Esophagus muscularis mucosa (tissue), 4 donors: ENCODE results near the gene XDH. TPM values are rescaled to one million over a fixed set of nuclear protein-coding genes. Genes with fewer than 3 reads are reported as not detected.

Source experiments
- DNase-seq: peaks from one replicate; pipeline ENCODE4 v3.0.0-alpha.2; 2017; ENCODE audit errors: extremely low spot score
- H3K27ac ChIP-seq, 4 donors: fragments of 200-600 bp; sonication (generic); replicated peaks in 1 of 4; 1 replicate in 3 of 4; 2 replicates in 1 of 4; pipeline ENCODE4 v1.5.1; 2016 to 2019; ENCODE audit warnings: mild to moderate bottlenecking in 1 of 4
- H3K27me3 ChIP-seq, 4 donors: fragments of 200-600 bp; sonication (generic); one replicate each; pipeline versions ENCODE4 v1.5.1 to v1.6.0; 2016 to 2019
- H3K36me3 ChIP-seq, 4 donors: fragments of 200-600 bp; sonication (generic); one replicate each; pipeline ENCODE4 v1.5.1; 2016 to 2019
- H3K4me1 ChIP-seq, 4 donors: fragments of 200-600 bp; sonication (generic); one replicate each; pipeline ENCODE4 v1.5.1; 2016 to 2019
- H3K4me3 ChIP-seq, 4 donors: fragments of 200-600 bp; sonication (generic); 1 replicate in 2 of 4; 2 replicates in 2 of 4; pipeline ENCODE4 v1.5.1; 2016 to 2019; ENCODE audit warnings: mild to moderate bottlenecking in 4 of 4, moderate library complexity in 1 of 4
- H3K9me3 ChIP-seq, 4 donors: fragments of 200-600 bp; sonication (generic); 1 replicate in 3 of 4; 2 replicates in 1 of 4; pipeline ENCODE4 v1.5.1; 2016 to 2019
- CTCF ChIP-seq, 3 experiments: fragments of 200-600 bp in 2 of 3; fragments of 450-650 bp in 1 of 3; sonication (generic) in 2 of 3; IDR thresholded peaks; one replicate each; pipeline ENCODE4 v1.5.1; 2017 to 2019; ENCODE audit warnings: antibody characterized with exemption in 3 of 3, mild to moderate bottlenecking in 2 of 3, moderate library complexity in 1 of 3
- EP300 ChIP-seq: sonication (generic); formaldehyde crosslinking; IDR thresholded peaks from one replicate; pipeline ENCODE4 v1.6.1; 2017; ENCODE audit warnings: antibody characterized with exemption
- POLR2A ChIP-seq: fragments of 450-650 bp; IDR thresholded peaks from one replicate; pipeline ENCODE4 v1.6.1; 2017; ENCODE audit warnings: antibody characterized with exemption, moderate library complexity, mild to moderate bottlenecking, low read depth
- POLR2AphosphoS5 ChIP-seq, 2 donors: sonication (generic); formaldehyde crosslinking; IDR thresholded peaks; one replicate each; pipeline ENCODE4 v1.6.1; 2017; ENCODE audit warnings: antibody characterized with exemption in 2 of 2
- WGBS: methylation state at CpG from one replicate; pipeline ENCODE4 v1.1.5; 2018; 5-methylcytosine and 5-hydroxymethylcytosine counted together
- intact Hi-C: fragments of 100-400 bp; cut with DNase I; formaldehyde crosslinking; loops from one replicate; pipeline ENCODE4 v1.15.1; 2023
- total RNA-seq, 4 donors: library from RNA; depleted of rRNA; stranded (reverse); fragments of >200 nt; gene quantifications; one replicate each; pipeline versions ENCODE4 v1.1.0 to v1.2.1, GENCODE V29; 2016

XDH gene
- total RNA-seq, 4 donors from 2014 or later, result 0.17 TPM; not detected in 3

DNA sequence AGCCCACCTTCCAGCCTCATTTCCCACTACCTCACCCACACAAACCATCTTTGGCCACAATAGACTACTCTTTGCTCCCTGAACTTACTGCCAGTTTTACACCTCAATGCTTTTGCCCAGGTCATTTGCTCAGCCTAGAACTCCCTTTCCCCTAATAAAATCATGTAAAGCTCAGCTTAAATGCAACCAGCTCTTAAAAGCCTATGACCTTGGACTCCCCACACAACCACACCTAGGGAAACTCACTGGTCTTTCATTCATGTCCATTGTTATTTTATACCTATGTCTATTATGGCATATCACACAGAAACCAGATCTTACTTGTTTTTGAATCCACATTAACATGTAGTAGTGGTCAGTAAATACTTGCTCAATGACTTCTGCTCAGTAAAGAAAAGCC lies 14.5 kb upstream of the XDH start:
- Histone ChIP-seq H3K4me1 (no peaks in the 10 kb centered on the region), H3K27me3 (no peaks in the 10 kb centered on the region), H3K27ac (no peak overlapping the region), H3K36me3 (no peaks in the 10 kb centered on the region), H3K4me3 (no peak overlapping the region), H3K9me3 (no peaks in the 10 kb centered on the region)
- intact Hi-C loops, result no loop called here
- TF ChIP-seq POLR2A (no peak), EP300 (no peak), CTCF (IDR thresholded peaks at IDR 0.05) (no peak), POLR2AphosphoS5 (IDR thresholded peaks at IDR 0.05) (no peak)
- peak; percentile 88 for DNase-seq

DNA sequence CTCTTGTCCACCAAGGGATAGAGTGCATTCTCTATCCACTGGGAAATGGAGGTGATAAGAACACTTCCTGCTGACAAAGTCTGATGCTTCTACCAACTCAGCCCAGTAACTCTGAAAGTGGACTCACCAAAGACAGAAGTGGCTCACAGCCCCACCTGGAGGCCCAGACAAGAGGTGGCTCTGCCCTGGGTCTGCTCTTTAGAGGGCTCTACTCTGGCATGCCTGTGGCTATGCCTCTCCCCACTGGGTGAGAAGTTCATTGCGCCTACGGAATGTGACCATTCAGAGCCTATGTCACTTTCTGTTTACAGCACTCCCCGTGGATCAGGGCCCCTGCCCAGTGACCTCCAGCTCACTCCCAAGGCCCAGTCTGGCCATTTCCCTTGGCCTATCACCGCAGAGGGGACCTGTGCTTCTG lies 13.5 kb upstream of the XDH start:
- H3K36me3 ChIP-seq, result no peaks in the 10 kb centered on the region

DNA sequence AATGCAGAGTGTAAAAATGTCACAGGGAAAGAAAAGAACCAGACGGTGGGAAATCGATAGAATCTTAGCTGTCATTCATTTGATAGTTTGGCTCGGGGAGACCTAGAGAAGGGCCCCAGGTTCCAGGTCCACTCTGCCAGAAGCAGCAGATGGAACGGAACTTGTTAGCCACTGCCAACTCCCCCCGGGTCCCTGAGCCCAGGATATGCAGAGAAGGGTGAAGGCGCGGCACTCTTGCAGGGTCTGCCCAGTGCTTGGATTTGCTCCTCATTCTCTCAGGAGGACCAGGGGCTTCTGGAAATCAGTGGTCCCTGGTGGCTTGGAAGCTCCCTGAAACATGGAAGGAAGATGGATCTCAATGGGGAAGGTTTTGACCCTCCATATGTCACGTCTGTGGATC lies 11.6 kb upstream of the XDH start:
- 97% methylated on average over 8 of the region's 8 CpGs for WGBS
- DNase-seq, result peak; percentile 91
- TF ChIP-seq CTCF (IDR thresholded peaks at IDR 0.05) (no peak), EP300 (no peak), POLR2A (no peak), POLR2AphosphoS5 (IDR thresholded peaks at IDR 0.05) (no peak)
- intact Hi-C loops, result no loop called here
- H3K27me3 ChIP-seq, result no peaks in the 10 kb centered on the region
- H3K4me3 ChIP-seq, result no peak overlapping the region
- no peaks in the 10 kb centered on the region for H3K4me1 ChIP-seq
- no peak overlapping the region for H3K27ac ChIP-seq
- H3K36me3 ChIP-seq, result no peaks in the 10 kb centered on the region
- H3K9me3 ChIP-seq, result peaks cover 0 to 5% (median 0%) of the 10 kb centered on the region in 4 donors

More for the DNA sequence above, 13.5 kb upstream of the XDH start:
- intact Hi-C loops, result no loop called here
- no CpG with 5 or more reads among the region's 4 CpGs for WGBS
- no peak overlapping the region for H3K27ac ChIP-seq
- H3K27me3 ChIP-seq, result no peaks in the 10 kb centered on the region
- no peak overlapping the region for H3K4me3 ChIP-seq
- no peaks in the 10 kb centered on the region for H3K9me3 ChIP-seq
- peak; percentile 86 for DNase-seq
- no peaks in the 10 kb centered on the region for H3K4me1 ChIP-seq
- no peak for TF ChIP-seq EP300
- TF ChIP-seq POLR2A, result no peak
- no peak for TF ChIP-seq CTCF (IDR thresholded peaks at IDR 0.05)
- no peak for TF ChIP-seq POLR2AphosphoS5 (IDR thresholded peaks at IDR 0.05)

GRCh38 chr2:31421634-31422033 lies 7.1 kb upstream of the XDH start:
- Histone ChIP-seq H3K36me3 (no peaks in the 10 kb centered on the region), H3K27me3 (no peaks in the 10 kb centered on the region), H3K4me1 (no peaks in the 10 kb centered on the region), H3K9me3 (peaks cover 0 to 37% (median 20%) of the 10 kb centered on the region in 4 donors), H3K4me3 (no peak overlapping the region), H3K27ac (no peak overlapping the region)
- intact Hi-C loops, result no loop called here
- TF ChIP-seq EP300, result no peak
- TF ChIP-seq POLR2A, result no peak
- 93% methylated on average over 3 of the region's 3 CpGs for WGBS
- no peak for DNase-seq

DNA sequence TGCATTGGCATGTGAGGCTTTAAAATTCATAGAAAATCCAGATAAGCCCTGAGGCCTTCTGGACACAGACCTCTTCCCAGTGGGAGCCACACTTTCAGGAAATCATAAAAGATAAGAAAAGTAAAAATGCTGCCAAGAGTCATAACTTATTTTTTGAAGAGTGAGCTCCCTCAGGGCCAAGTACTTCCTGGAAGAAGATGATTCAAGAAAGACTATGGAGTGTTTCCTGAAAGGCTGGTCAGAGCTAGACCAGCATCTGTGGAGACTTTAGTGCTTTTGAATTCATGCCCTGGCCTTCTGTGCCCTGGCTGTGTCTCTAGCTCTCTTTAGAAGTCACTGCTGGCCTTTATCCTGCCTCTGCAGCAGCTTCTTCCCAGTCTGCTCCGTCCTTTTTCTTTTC lies 6.4 kb upstream of the XDH start:
- intact Hi-C loops, result no loop called here
- Histone ChIP-seq H3K27ac (no peak overlapping the region), H3K4me1 (no peaks in the 10 kb centered on the region), H3K9me3 (peaks cover 0 to 37% (median 20%) of the 10 kb centered on the region in 4 donors), H3K36me3 (no peaks in the 10 kb centered on the region), H3K27me3 (no peaks in the 10 kb centered on the region), H3K4me3 (no peak overlapping the region)
- WGBS, result 71% methylated on average over 1 of the region's 1 CpG
- DNase-seq, result peak; percentile 66
- TF ChIP-seq CTCF (IDR thresholded peaks at IDR 0.05) (no peak), POLR2A (no peak), EP300 (no peak), POLR2AphosphoS5 (IDR thresholded peaks at IDR 0.05) (no peak)
